Measurements from ENCODE around the gene SLC18B1. TPM values are rescaled to one million over a fixed set of nuclear protein-coding genes. Genes with fewer than 3 reads are reported as not detected.
A peak's percentile ranks its signal among the peaks of the same experiment; 100 is the strongest.

The SLC18B1 gene
- 1 to 10 TPM; 2.5 to 3.6 (median 3.0) TPM for total RNA-seq
- total RNA-seq (2013): 13.9 TPM

DNA sequence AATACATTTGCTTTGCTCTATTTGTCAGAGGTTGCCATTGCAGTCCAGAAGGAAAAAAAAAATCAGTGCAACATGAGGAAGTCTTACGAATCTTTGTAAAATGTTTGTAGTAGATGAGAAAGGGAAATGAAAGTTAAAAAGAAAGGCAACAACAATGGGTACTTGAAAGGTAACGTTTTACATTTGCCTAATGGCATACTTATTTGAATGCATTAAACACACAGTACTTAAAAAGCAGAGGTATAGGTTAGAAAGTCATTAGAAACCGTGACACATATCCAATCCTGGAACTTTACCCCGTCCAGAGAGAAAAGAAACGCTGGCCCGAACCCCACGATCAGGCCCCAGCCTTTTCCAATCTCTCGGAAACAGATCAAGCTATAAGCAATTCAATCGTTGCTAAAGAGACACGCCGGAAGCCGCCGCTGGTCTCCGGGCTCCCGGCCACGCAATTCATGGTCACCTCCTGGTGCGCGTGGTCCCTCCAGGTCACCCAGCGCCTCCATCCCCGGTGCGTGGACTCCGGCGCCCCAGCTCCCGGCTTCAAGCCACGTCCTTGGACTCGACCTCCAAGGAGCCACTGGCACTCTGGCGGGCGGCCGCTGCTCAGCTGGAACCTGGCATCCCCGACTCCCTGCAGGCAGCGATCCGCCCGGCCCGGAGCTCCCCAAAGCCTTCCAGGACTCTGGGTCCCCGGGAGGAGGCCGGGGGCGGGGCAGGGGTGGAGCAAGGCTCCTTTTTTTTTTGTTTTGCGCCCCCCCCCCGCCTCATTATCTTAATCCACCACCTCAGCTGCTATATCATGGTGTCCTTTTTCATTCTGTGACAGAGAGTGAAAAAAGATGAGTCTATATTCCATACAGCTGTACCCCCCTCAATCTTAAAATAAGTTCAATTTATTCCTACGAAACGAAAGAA is at the start of gene SLC18B1:
Gene SLC18B1, minus strand, starts transcription at position 687 of the 918 bp plus-strand sequence. Its CDS starts 181 bp downstream, at position 506.
- Mint-ChIP-seq H3K36me3 (no peaks in the 10 kb centered on the region), H3K4me1 (peaks cover 14 to 21% of the 10 kb centered on the region in 2 donors), H3K4me3 (no peak within 1 kb of the TSS), H3K27me3 (ENCODE audit: low read depth in 2 of 2) (peaks cover 0 to 2% of the 10 kb centered on the region in 2 donors), H3K9me3 (no peaks in the 10 kb centered on the region), H3K27ac (no peak within 1 kb of the TSS)
- peak within 1 kb of the TSS; percentile 70 for H3K27ac ChIP-seq (ENCODE audit: low read length)
- no peaks in the 10 kb centered on the region for H3K9me3 ChIP-seq (ENCODE audit: control insufficient read depth, insufficient read depth, low read length)
- intact Hi-C loops (cut with micrococcal nuclease): loop anchor here (1.0 to 10.0 kb wide), 2 partner anchors 133 to 268 kb away; no protein-coding TSS in a partner anchor
- H3K4me3 ChIP-seq (ENCODE audit: low read length): peak within 1 kb of the TSS; percentile 82
- under 1% methylated on average over 38 of the region's 41 CpGs for WGBS (ENCODE audit: insufficient coverage)
- DNase-seq (peak; percentile 27 to 68), ATAC-seq (peak; percentile 55 to 64 (median 59))
- H3K27me3 ChIP-seq (ENCODE audit: control insufficient read depth, insufficient read depth, low read length): peaks cover 2% of the 10 kb centered on the region
- no peak for TF ChIP-seq CTCF (IDR thresholded peaks at IDR 0.05)
- no peaks in the 10 kb centered on the region for H3K36me3 ChIP-seq (ENCODE audit: control insufficient read depth, insufficient read depth, low read length)
- H3K4me1 ChIP-seq (ENCODE audit: control insufficient read depth, insufficient read depth, low read length): no peaks in the 10 kb centered on the region

DNA sequence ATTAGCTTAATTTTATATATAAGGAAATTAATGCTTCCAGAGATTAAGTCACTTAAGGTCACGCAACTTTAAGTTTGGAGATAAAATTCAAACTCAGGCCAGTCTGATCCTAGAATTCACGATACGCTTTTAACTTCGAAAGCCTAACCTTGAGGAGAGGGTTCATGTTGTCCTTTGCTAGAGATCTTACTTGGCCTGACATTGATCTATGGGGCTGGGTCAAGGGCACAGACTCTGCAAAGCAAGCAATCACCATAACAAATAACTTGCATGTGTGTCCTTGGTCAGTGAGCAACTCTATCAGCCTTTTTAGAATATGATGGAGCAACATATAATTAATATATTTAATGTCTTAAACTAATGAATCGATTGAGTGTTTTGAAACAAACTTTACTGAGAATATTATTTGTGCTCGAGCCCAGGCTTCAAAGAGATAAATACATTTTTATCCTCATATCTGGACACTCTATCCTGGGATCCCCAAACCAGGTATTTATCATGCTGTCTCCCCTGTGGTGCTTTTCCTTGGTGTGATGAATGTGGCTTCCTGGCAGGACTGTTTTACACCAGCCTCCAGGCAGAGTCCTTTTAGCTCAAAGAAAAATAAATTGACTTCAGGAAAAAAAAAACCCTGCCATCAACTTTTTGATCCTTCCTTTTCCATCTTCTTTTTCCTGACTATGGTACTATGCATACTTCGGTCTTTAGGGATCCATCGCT is 45.0 kb upstream of the SLC18B1 start:
- Mint-ChIP-seq H3K4me1 (no peaks in the 10 kb centered on the region), H3K36me3 (no peaks in the 10 kb centered on the region), H3K4me3 (no peak overlapping the region), H3K27ac (no peak overlapping the region), H3K27me3 (ENCODE audit: low read depth in 2 of 2) (peaks cover 10 to 12% of the 10 kb centered on the region in 2 donors), H3K9me3 (no peaks in the 10 kb centered on the region)
- Histone ChIP-seq H3K4me3 (ENCODE audit: low read length) (no peak overlapping the region), H3K27me3 (ENCODE audit: control insufficient read depth, insufficient read depth, low read length) (peaks cover 2% of the 10 kb centered on the region), H3K36me3 (ENCODE audit: control insufficient read depth, insufficient read depth, low read length) (no peaks in the 10 kb centered on the region), H3K9me3 (ENCODE audit: control insufficient read depth, insufficient read depth, low read length) (no peaks in the 10 kb centered on the region), H3K4me1 (ENCODE audit: control insufficient read depth, insufficient read depth, low read length) (no peaks in the 10 kb centered on the region), H3K27ac (ENCODE audit: low read length) (no peak overlapping the region)
- intact Hi-C loops (cut with micrococcal nuclease): no loop called here
- 94% methylated on average over 6 of the region's 8 CpGs for WGBS (ENCODE audit: insufficient coverage)
- no peak for ATAC-seq
- DNase-seq: no peak
- no peak for TF ChIP-seq CTCF (IDR thresholded peaks at IDR 0.05)

DNA sequence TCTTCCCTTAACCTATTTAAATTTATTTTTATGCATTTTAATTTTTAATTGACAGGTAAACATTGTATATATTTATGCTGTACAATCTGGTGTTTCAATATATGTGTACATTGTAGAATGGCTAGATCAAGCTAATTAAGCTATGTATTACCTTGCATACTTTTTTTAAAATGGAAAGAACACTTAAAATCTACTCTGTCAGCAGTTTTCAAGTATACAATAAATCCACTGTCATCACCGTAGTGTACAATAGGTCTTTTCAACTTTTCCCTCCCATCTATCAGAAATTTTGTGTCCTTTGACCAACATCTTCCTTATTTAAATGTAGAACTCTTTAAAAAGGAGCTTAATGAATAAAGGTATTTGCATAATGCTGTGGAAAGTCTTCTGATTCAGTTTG is 43.5 kb upstream of the SLC18B1 start:
- peaks cover 2% of the 10 kb centered on the region for H3K27me3 ChIP-seq (ENCODE audit: control insufficient read depth, insufficient read depth, low read length)
- no peaks in the 10 kb centered on the region for H3K9me3 ChIP-seq (ENCODE audit: control insufficient read depth, insufficient read depth, low read length)
- ATAC-seq: no peak
- no peak overlapping the region for H3K4me3 Mint-ChIP-seq
- TF ChIP-seq CTCF (IDR thresholded peaks at IDR 0.05): no peak
- no peaks in the 10 kb centered on the region for H3K9me3 Mint-ChIP-seq
- DNase-seq: no peak
- no peaks in the 10 kb centered on the region for H3K4me1 Mint-ChIP-seq
- no peaks in the 10 kb centered on the region for H3K36me3 ChIP-seq (ENCODE audit: control insufficient read depth, insufficient read depth, low read length)
- H3K36me3 Mint-ChIP-seq: no peaks in the 10 kb centered on the region
- H3K4me3 ChIP-seq (ENCODE audit: low read length): no peak overlapping the region
- no peak overlapping the region for H3K27ac Mint-ChIP-seq
- 57% methylated on average over 1 of the region's 1 CpG for WGBS (ENCODE audit: insufficient coverage)
- H3K4me1 ChIP-seq (ENCODE audit: control insufficient read depth, insufficient read depth, low read length): no peaks in the 10 kb centered on the region
- H3K27ac ChIP-seq (ENCODE audit: low read length): no peak overlapping the region
- intact Hi-C loops (cut with micrococcal nuclease): no loop called here
- peaks cover 9 to 13% of the 10 kb centered on the region in 2 donors for H3K27me3 Mint-ChIP-seq (ENCODE audit: low read depth in 2 of 2)

Measured in natural killer cell (primary cell).